NCI-H524 (cell line): Measurements from ENCODE around the gene MYO15A.

Experiments
- DNase-seq, 2 experiments: peaks; one replicate each; lab custom pipeline; 2025; lab: John Stamatoyannopoulos, UW

The MYO15A gene

DNA sequence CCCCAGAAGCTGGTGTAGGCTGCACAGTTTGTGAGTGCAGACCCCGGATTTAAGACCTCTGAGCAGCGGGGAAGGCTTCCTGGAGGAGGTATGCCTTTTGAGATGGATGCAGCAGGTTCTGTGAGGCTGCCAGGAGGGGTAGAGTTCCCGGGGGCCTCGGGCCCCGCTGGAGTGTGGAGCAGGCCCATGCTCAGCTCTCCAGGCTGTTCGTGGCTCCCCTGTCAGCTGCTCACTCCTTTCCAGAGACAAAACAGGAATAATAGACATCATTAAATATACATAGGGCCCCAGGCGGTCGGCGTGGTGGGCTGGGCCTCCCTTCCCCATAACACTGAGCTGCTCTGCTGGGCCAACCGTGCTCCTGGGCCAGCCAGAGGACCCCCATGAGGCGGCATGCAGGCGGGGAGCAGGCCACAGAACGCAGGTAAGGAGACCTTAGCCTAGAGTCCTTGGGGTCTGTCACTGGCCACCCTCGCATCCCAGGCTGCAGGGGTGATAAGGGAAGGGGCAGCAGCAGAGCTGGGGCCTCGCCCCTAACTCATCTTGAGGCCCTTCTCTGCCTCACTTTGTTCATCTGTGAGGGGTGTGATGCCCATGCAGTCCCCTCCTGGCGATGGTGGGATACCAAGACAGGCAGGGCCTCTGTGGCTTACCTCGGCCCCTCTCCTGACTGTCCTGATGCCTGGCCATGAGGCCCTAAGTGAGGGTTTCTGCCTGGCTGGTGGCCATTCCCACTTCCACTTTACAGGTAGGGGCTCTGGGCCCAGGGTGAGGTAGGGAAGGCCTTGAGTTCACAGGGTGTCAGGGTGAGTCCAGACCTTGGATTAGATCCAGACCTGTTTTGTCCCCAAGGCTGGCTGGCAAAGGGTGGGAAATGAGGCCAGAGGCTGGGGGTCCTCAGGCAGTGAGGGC, at the start of gene MYO15A:
Gene MYO15A (plus strand): TSS at position 356 of the 912 bp plus-strand sequence. CDS start 10,045 bp downstream, outside the sequence.
- no peak for DNase-seq

DNA sequence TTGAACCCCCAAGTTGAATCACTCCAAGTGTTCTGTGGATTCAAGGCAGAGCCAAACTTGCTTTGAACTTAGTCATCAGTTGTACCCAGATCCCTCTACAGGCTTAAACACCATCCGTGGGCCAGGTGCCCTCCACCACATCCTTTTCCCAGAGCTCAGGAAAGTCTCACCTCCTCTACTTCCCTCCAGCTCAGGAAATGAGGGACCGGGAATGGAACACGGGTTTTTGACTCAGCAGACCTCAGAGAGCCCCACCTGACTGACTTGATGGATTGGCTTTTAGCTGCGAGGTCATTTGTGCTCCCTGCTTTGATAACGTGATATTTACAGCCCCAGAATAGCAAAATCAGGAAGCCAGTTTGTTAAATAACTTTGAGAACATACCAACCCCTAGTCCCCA, 49.3 kb upstream of the MYO15A start:
- no peak for DNase-seq

GRCh38 chr17:18064053-18064452, 44.5 kb upstream of the MYO15A start:
- no peak for DNase-seq

DNA sequence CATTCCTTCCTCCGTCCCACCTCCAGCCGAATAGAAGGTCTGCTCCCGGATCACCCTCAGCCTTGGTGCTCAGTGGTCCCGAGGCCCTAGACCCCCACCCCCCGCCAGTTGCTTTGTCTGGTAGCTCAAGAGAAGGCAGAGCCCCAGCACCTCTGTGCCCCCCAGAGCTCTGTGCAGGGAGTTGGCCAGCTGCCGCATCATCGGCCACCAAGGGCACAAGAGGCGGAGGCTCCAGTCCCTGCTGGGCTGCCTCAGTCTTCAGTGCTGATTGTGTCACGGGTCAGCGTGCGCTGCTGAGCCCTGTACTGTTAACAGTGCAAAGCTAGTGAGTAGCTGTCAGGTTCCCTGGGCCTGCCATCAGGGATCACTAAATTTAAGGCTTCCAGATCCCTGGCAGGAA, 43.0 kb upstream of the MYO15A start:
- no peak for DNase-seq

GRCh38 chr17:18066866-18067265, 41.7 kb upstream of the MYO15A start:
- DNase-seq = no peak

GRCh38 chr17:18069101-18069500, 39.5 kb upstream of the MYO15A start:
- DNase-seq = no peak

GRCh38 chr17:18070861-18071340, 37.7 kb upstream of the MYO15A start:
- DNase-seq = peak; percentile 44 to 84

DNA sequence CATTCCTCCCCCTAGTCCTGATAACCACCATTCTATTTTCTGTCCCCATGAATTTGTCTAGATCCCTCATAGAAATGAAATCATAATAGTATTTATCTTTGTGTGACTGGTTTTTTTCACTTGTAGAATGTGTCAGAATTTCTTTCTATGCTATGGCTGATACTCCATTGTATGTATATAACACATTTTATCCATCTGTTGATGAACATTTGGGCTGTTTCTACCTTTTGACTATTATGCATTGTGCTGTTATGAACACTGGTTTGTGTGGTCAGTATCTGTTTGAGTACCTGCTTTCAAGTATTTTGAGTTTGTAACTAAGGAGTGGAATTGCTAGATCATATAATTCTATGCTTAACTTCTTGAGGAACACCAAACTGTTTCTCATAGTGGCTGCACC, 36.8 kb upstream of the MYO15A start:
- DNase-seq = no peak

GRCh38 chr17:18074566-18075272, 33.8 kb upstream of the MYO15A start:
- no peak for DNase-seq

DNA sequence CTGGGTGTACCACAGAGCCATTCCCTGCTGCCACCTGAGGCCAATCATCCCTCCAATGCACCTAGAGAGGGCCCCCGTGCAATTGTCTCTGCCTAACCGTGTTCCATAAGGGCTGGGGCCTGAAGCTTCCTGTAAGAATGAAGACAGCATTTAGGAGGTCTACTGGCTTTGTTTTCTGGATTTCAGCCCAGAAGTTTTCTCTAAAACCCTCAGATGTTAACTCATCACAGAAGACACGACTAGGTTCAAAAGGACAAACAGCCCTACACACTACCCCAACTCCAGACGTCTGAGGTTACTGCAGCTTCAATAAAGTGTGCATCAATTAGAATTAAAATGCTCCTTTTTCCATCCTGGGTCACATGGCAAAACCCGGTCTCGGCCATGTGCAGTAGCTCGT, 31.6 kb upstream of the MYO15A start:
- peak in 1 of 2 experiments; percentile 4 for DNase-seq

DNA sequence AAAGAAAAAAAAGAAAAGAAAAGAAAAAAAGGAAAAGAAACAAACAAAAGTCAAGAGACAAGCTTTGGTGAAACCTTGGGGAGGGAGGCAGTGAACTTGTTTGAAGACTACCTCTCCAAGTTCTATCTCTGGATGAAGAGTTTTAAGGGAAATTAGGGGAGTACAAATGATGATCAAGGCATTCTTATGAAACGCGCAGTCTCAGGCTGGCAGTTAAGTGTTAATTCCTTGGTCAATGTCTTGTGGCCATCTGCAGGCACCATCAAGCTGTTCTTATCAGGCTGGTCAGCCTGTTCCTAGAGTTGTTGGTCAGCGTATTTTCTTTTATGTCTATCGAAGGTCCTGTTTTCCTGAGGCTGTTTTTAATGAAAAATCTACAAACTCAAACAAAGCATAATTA, 29.0 kb upstream of the MYO15A start:
- no peak for DNase-seq

DNA sequence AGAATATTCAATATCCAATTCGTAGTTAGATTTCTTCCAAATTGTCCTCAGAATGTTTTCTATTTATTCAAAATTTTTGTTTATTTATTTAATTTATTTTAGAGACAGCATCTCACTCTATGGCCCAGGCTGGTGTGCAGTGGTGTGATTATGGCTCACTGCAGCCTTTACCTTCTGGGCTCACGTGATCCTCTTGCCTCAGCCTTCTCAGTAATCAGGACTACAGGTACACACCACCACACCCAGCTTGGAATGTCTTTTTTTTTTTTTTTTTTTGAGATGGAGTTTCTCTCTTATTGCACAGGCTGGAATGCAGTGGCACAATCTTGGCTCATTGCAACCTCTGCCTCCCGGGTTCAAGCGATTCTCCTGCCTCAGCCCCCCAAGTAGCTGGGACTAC, 24.3 kb upstream of the MYO15A start:
- DNase-seq = no peak

DNA sequence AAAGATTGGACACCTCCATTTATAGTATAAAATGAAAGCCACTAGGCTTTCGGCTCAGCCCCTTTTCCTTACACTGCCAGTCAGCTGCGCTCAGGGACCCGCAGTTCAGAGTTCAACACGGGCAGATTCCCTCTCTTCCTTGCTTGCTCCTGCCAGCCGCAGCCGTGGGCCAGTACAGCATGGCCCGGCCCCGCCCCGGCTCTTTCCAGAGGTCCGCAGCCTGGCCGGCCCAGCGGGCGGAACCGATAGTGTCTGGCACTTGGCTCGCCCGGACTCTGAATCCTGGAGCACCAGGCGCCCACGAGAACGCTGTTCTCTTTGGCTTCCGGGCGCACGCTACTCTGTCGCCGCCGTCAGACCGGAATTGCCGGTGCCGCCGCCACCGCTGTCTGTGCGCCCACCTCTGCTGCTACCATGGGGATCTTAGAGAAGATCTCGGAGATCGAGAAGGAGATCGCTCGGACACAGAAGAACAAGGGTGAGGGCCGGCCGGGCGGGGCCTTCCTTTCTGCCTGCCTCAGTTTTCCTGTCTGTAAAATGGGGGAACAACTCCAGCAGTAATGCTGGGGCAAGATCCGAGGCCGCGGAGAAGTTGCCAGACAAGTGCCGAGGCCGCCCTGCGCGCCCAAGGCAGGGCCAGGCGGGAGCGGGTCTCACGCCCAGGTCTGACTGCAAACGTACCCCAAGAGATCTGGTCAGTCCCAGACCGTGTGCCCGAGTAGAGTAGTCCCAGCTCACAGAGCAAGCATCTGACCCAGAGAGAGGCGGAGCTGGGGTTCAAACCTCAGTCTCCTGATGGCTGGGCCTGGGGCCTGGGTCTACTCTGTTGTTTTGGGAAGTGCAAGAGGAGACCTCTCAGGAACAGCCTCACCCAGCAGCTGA, 20.7 kb upstream of the MYO15A start, which contains the start of gene DRG2:
Gene DRG2 (plus strand): TSS at position 339 of the 882 bp plus-strand sequence. CDS start 76 bp downstream, at position 415.
- DNase-seq = peak; percentile 72 to 85

- no peak for DNase-seq
Observed at GRCh38 chr17:18089613-18090012, 18.9 kb upstream of the MYO15A start.

DNA sequence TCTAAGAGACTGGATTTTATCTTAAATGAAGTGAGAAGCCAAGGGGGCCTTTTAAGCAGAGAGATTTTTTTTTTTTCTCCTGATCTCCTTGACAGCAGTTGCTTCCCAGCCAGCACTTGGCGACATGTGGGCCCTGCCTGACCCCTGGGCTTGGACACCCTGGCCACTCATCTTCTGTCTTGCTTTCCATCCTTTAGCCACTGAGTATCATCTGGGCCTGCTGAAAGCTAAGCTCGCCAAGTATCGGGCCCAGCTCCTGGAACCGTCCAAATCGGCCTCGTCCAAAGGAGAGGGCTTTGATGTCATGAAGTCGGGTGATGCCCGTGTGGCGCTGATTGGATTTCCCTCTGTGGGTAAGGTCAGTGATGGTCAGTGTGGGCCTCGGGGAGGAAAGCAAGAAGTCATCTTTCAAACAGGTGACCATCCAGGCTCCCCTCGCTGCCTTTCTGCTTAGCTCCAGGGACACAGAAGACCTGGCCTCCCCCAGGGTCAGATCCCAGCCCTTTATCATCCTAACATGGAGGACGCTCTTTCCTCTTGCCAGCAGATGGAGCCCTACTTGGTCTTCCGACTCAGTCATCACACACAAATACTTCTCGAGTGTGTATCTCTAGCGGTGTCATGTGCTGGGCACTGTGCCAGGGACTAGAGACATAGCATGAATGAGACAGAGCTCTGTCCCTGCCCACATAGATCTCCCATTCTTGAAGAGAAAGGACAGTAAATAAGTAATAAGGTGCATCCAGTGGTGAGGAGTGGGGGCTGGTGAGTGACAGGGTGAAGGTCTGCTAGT, 14.7 kb upstream of the MYO15A start:
- peak; percentile 43 to 69 for DNase-seq

DNA sequence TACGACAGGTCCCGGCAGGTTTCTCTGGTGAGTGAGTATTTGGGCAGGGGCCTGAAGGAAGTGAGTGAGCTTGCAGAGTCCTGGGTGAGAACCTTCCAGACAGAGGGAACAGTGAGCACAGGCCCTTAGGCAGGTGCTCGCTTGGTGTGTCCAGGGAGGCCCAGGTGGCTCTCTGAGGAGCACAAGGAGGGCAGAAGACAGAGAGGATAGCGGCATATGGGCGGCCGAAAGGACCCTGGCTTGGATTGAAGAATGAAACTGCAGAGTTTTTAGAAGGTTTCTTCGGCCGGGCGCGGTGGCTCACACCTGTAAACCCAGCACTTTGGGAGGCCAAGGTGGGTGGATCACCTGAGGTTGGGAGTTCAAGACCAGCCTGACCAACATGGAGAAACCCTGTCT, 14.1 kb upstream of the MYO15A start:
- no peak for DNase-seq

- DNase-seq = no peak
Observed at GRCh38 chr17:18099516-18099915, 9.0 kb upstream of the MYO15A start.

- no peak for DNase-seq
Observed at GRCh38 chr17:18100616-18101015, 7.9 kb upstream of the MYO15A start.

DNA sequence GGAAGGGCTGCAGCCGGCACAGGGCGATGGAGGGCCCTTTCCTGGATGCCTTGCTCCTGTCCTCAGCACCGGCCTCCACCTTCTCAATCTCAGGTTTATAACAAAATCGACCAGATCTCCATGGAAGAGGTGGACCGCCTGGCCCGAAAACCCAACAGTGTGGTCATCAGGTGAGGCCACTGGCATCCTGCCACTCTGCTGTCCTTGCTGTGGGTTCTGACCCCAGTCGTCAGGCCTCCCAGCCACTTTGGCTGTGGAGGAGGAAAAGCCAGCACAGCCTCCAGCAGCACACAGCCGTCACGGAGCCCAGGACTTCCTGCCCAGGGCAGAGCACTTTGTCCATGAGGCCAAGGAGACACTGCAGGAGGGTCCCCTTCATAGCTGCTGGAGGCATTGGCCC, 6.7 kb upstream of the MYO15A start:
- DNase-seq = no peak

- DNase-seq = no peak
Observed at GRCh38 chr17:18102640-18103039, 5.9 kb upstream of the MYO15A start.

- DNase-seq = no peak
Observed at GRCh38 chr17:18105027-18105426, 3.5 kb upstream of the MYO15A start.
